ENCODE data around the gene STXBP5. TPM values are rescaled to one million over a fixed set of nuclear protein-coding genes. Genes with fewer than 3 reads are reported as not detected.

The STXBP5 gene
- total RNA-seq, 1 experiment from 2014 or later = 11.6 TPM

DNA sequence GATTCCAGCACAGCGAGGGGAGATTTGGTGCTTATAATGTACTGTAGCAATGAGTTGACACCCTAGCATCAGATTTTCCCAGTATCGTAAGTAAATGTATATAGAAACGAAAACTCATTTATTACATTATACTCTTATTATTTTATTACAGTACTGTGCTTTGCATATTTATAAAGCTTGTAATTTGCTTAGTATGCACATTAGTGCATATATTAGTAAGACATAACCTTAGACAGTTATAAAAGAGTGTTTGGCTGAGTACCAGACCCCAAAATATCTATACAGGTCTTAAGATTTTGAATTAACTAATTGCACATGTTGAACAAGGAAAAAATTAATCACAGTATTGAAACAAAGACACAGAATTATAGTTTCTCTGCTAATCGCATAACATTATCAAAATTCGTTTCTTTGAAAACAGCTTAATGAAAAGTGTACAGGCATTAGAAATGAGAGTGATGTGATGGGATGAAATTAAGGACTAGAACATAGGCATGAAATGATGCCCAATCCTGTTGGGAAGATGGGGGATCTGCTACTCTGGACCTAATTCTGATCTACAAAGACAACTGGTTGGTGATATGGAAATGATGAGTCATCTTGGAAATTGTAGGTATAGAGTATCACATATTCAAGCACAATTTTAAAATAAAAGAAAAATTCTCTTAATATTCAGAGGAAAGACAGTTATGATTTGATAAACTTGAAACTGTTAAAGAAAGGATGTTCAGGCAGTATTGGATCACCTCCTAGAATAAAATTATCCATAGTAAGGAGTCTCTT is 42.8 kb downstream of the STXBP5 start:
- no peaks in the 10 kb centered on the region for H3K79me1 ChIP-seq (ENCODE audit: insufficient read depth, low read depth, low read length, poor library complexity, severe bottlenecking)
- H3K27me3 ChIP-seq (ENCODE audit: insufficient read depth, low read length) = no peaks in the 10 kb centered on the region
- H2BK120ac ChIP-seq (ENCODE audit: low read depth, low read length, poor library complexity, severe bottlenecking) = no peak overlapping the region
- no peak overlapping the region for H3T11ph ChIP-seq (ENCODE audit: low read length)
- Mint-ChIP-seq H3K36me3 (ENCODE audit: insufficient read depth in 1 of 3, low read depth in 3 of 3) (peaks cover 17 to 24% (median 22%) of the 10 kb centered on the region in 3 experiments), H3K27ac (no peak overlapping the region), H3K4me1 (peaks cover 25 to 27% of the 10 kb centered on the region in 2 experiments), H3K4me3 (no peak overlapping the region), H3K27me3 (ENCODE audit: low read depth) (no peaks in the 10 kb centered on the region), H3K9me3 (peaks cover 4 to 10% of the 10 kb centered on the region in 2 experiments; a peak in 4 of 5 replicates)
- H3K4ac ChIP-seq (ENCODE audit: low read depth, low read length) = no peak overlapping the region
- H3K9me3 ChIP-seq (ENCODE audit: control insufficient read depth, low read depth, low read length) = no peaks in the 10 kb centered on the region
- H3K23ac ChIP-seq (ENCODE audit: insufficient read length, low read depth, low read length) = no peak overlapping the region
- H2AK5ac ChIP-seq (ENCODE audit: insufficient read length, low read length) = no peak overlapping the region
- no peak overlapping the region for H4K91ac ChIP-seq (ENCODE audit: insufficient read length, low read depth, low read length)
- H3K23me2 ChIP-seq (ENCODE audit: insufficient read length, low read depth, low read length, poor library complexity, severe bottlenecking) = no peaks in the 10 kb centered on the region
- no peak for DNase-seq
- H3K14ac ChIP-seq (ENCODE audit: insufficient read depth, low read length) = no peak overlapping the region
- H3K4me2 ChIP-seq (ENCODE audit: insufficient read depth, insufficient read length, low read length) = no peak overlapping the region
- TF ChIP-seq, protein P1, sequence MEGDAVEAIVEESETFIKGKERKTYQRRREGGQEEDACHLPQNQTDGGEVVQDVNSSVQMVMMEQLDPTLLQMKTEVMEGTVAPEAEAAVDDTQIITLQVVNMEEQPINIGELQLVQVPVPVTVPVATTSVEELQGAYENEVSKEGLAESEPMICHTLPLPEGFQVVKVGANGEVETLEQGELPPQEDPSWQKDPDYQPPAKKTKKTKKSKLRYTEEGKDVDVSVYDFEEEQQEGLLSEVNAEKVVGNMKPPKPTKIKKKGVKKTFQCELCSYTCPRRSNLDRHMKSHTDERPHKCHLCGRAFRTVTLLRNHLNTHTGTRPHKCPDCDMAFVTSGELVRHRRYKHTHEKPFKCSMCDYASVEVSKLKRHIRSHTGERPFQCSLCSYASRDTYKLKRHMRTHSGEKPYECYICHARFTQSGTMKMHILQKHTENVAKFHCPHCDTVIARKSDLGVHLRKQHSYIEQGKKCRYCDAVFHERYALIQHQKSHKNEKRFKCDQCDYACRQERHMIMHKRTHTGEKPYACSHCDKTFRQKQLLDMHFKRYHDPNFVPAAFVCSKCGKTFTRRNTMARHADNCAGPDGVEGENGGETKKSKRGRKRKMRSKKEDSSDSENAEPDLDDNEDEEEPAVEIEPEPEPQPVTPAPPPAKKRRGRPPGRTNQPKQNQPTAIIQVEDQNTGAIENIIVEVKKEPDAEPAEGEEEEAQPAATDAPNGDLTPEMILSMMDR (conservative IDR thresholded peaks at IDR 0.05) = no peak
- H4K8ac ChIP-seq (replicated peaks; ENCODE audit: insufficient read length, low read depth, low read length) = no peak overlapping the region
- H3K79me2 ChIP-seq (ENCODE audit: insufficient read depth, low read length) = no peaks in the 10 kb centered on the region
- no peak overlapping the region for H2BK15ac ChIP-seq (ENCODE audit: low read depth, low read length)
- H3K9ac ChIP-seq (ENCODE audit: extremely low read depth, insufficient read length, low read length) = no peak overlapping the region
- no peak overlapping the region for H2BK12ac ChIP-seq (ENCODE audit: insufficient read length, low read depth, low read length)
- no peak overlapping the region for H3K56ac ChIP-seq (ENCODE audit: insufficient read length, low read depth, low read length)
- H4K20me1 ChIP-seq (ENCODE audit: control insufficient read depth, insufficient read depth, insufficient read length) = no peaks in the 10 kb centered on the region
- H3K4me1 ChIP-seq (ENCODE audit: insufficient read depth, low read length) = no peaks in the 10 kb centered on the region; the same call in 1 of the 2 replicates
- no peak overlapping the region for H3K27ac ChIP-seq (ENCODE audit: insufficient read length, low read depth, low read length)
- no peak overlapping the region for H2AFZ ChIP-seq (ENCODE audit: low read length)
- no peak overlapping the region for H4K5ac ChIP-seq (ENCODE audit: insufficient read length, low read depth, low read length)
- no peak overlapping the region for H2BK5ac ChIP-seq (ENCODE audit: insufficient read length, low read length)
- H2BK20ac ChIP-seq (ENCODE audit: low read depth, low read length, poor library complexity, severe bottlenecking) = no peak overlapping the region
- WGBS (ENCODE audit: extremely low coverage, insufficient read length, low lambda C conversion rate) = no CpG with 5 or more reads among the region's 5 CpGs
- no peak overlapping the region for H3K18ac ChIP-seq (ENCODE audit: insufficient read length, low read depth, low read length)

Measured in H9 (cell line).